Natural killer cell treated with Interleukin-12 subunit alpha and Interleukin-12 subunit beta and Interleukin-15 and Interleukin-18, amount 100 ng/mL, for 72 hours (primary cell): ENCODE data around the gene TADA3. TPM values are rescaled to one million over a fixed set of nuclear protein-coding genes. Genes with fewer than 3 reads are reported as not detected.

Experiments used
- ATAC-seq, 2 donors: fragments of 150-1000 bp; cut with Tn5 transposase in 1 of 2; sonication (Bioruptor Pico), chemical (Tn5 transposase) in 1 of 2; 2 replicates each; pipeline ENCODE4 v1.10.0; 2021
- DNase-seq: peaks from one replicate; pipeline ENCODE4 v3.0.0; 2022; ENCODE audit warnings: low spot score
- H3K27ac Mint-ChIP-seq, 2 donors: 1 replicate in 1 of 2; 2 replicates in 1 of 2; pipeline ENCODE4 v1.8.0; 2022; ENCODE audit warnings: mixed read lengths in 2 of 2, mild to moderate bottlenecking in 1 of 2, moderate library complexity in 1 of 2
- H3K27me3 Mint-ChIP-seq, 2 donors: 1 replicate in 1 of 2; 2 replicates in 1 of 2; pipeline ENCODE4 v1.8.0; 2022; ENCODE audit warnings: mixed read lengths in 2 of 2
- H3K36me3 Mint-ChIP-seq: one replicate; pipeline ENCODE4 v1.8.0; 2022; ENCODE audit warnings: mixed read lengths
- H3K4me1 Mint-ChIP-seq, 2 donors: 1 replicate in 1 of 2; 2 replicates in 1 of 2; pipeline ENCODE4 v1.8.0; 2022; ENCODE audit warnings: low read depth in 2 of 2, mixed read lengths in 2 of 2, mild to moderate bottlenecking in 1 of 2
- H3K4me3 Mint-ChIP-seq: one replicate; pipeline ENCODE4 v1.8.0; 2022; ENCODE audit warnings: mixed read lengths
- H3K9me3 Mint-ChIP-seq: 2 replicates; pipeline ENCODE4 v1.8.0; 2022; ENCODE audit warnings: mixed read lengths
- total RNA-seq, 2 donors: library from RNA; stranded (reverse); gene quantifications; one replicate each; pipeline ENCODE4 v1.2.3, GENCODE V29; 2022

The TADA3 gene
- total RNA-seq, 2 donors from 2014 or later, result 58.3 to 65.6 TPM

- ATAC-seq, result peak; percentile 98 to 99
- peaks cover 2% of the 10 kb centered on the region for H3K36me3 Mint-ChIP-seq
- H3K27me3 Mint-ChIP-seq, result no peaks in the 10 kb centered on the region
- DNase-seq, result peak; percentile 99
- peak within 1 kb of the TSS; percentile 98 for H3K4me3 Mint-ChIP-seq
- peak within 1 kb of the TSS; percentile 81 to 94 for H3K27ac Mint-ChIP-seq
- peaks cover 53 to 56% of the 10 kb centered on the region in 2 donors for H3K4me1 Mint-ChIP-seq
- H3K9me3 Mint-ChIP-seq, result no peaks in the 10 kb centered on the region
Observed at GRCh38 chr3:9731206-9732079, 60.8 kb downstream of the TADA3 start, which contains the start of gene BRPF1. TSS of gene BRPF1 (plus strand) at chr3:9731735. CDS start at chr3:9734141, 2,406 bp downstream.

GRCh38 chr3:9730657-9731205, 61.5 kb downstream of the TADA3 start:
- ATAC-seq, result peak; percentile 50 to 70
- H3K4me1 Mint-ChIP-seq, result peaks cover 50 to 52% of the 10 kb centered on the region in 2 donors

More at GRCh38 chr3:9730657-9731205, 61.5 kb downstream of the TADA3 start:
- no peaks in the 10 kb centered on the region for H3K36me3 Mint-ChIP-seq
- no peaks in the 10 kb centered on the region for H3K27me3 Mint-ChIP-seq
- peak overlapping the region; percentile 81 to 85 for H3K27ac Mint-ChIP-seq
- DNase-seq, result peak; percentile 68
- H3K9me3 Mint-ChIP-seq, result no peaks in the 10 kb centered on the region
- peak overlapping the region; percentile 97 for H3K4me3 Mint-ChIP-seq

Other genes with a start within 250 kb of the TADA3 start
- gene LHFPL4, start 238.7 kb downstream of the TADA3 start, total RNA-seq, result not detected
- 10 to 100 TPM; 57.3 to 62.4 TPM for gene MTMR14, start 143.0 kb downstream of the TADA3 start, total RNA-seq
- gene CPNE9, start 88.6 kb downstream of the TADA3 start, total RNA-seq, result under 1 TPM in 1 of 2 donors, not detected in 1; 0.29 TPM
- gene BRPF1, start 60.7 kb downstream of the TADA3 start, total RNA-seq, result 10 to 100 TPM; 51.9 to 62.3 TPM
- 10 to 100 TPM; 35.9 to 42.5 TPM for gene OGG1, start 42.5 kb downstream of the TADA3 start, total RNA-seq
- 10 to 100 TPM; 19.8 to 24.4 TPM for gene CAMK1, start 22.5 kb downstream of the TADA3 start, total RNA-seq
- 100 to 1,000 TPM; 323 to 381 TPM for gene ARPC4, start 609 bp upstream of the TADA3 start, total RNA-seq
- 10 to 100 TPM; 50.0 to 91.3 TPM for gene TTLL3, start 17.8 kb upstream of the TADA3 start, total RNA-seq
- gene RPUSD3, start 51.5 kb upstream of the TADA3 start, total RNA-seq, result 10 to 100 TPM; 43.1 to 71.2 TPM
- gene CIDEC, start 87.8 kb upstream of the TADA3 start, total RNA-seq, result not detected
- 10 to 100 TPM; 31.8 to 42.8 TPM for gene JAGN1, start 98.1 kb upstream of the TADA3 start, total RNA-seq
- gene IL17RE, start 110.4 kb upstream of the TADA3 start, total RNA-seq, result 1 to 10 TPM in 1 of 2 donors, under 1 TPM in 1; 0.48 to 1.9 TPM
- gene IL17RC, start 124.6 kb upstream of the TADA3 start, total RNA-seq, result under 1 TPM; 0.57 to 0.92 TPM
- 10 to 100 TPM; 22.8 to 29.7 TPM for gene CRELD1, start 141.4 kb upstream of the TADA3 start, total RNA-seq
- gene PRRT3, start 159.9 kb upstream of the TADA3 start, total RNA-seq, result 10 to 100 TPM; 13.4 to 13.7 TPM
- 10 to 100 TPM; 62.5 to 65.8 TPM for gene EMC3, start 194.4 kb upstream of the TADA3 start, total RNA-seq
- 100 to 1,000 TPM in 1 of 2 donors, 10 to 100 TPM in 1; 35.0 to 110 TPM for gene FANCD2, start 234.0 kb upstream of the TADA3 start, total RNA-seq